Ammon's horn (tissue), 1 donor: ENCODE data around the gene BUD23.
A peak's percentile ranks its signal among the peaks of the same experiment; 100 is the strongest.
"Not testable (repeated sequence)": the region's sequence is repeated elsewhere in the genome, so short reads cannot be mapped to it uniquely, and the experiment has no call there.

ENCODE experiments used
- DNase-seq: peaks from one replicate; pipeline ENCODE4 v3.0.0-alpha.2; 2016; ENCODE audit warnings: low spot score

Gene BUD23, protein sequence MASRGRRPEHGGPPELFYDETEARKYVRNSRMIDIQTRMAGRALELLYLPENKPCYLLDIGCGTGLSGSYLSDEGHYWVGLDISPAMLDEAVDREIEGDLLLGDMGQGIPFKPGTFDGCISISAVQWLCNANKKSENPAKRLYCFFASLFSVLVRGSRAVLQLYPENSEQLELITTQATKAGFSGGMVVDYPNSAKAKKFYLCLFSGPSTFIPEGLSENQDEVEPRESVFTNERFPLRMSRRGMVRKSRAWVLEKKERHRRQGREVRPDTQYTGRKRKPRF

DNA sequence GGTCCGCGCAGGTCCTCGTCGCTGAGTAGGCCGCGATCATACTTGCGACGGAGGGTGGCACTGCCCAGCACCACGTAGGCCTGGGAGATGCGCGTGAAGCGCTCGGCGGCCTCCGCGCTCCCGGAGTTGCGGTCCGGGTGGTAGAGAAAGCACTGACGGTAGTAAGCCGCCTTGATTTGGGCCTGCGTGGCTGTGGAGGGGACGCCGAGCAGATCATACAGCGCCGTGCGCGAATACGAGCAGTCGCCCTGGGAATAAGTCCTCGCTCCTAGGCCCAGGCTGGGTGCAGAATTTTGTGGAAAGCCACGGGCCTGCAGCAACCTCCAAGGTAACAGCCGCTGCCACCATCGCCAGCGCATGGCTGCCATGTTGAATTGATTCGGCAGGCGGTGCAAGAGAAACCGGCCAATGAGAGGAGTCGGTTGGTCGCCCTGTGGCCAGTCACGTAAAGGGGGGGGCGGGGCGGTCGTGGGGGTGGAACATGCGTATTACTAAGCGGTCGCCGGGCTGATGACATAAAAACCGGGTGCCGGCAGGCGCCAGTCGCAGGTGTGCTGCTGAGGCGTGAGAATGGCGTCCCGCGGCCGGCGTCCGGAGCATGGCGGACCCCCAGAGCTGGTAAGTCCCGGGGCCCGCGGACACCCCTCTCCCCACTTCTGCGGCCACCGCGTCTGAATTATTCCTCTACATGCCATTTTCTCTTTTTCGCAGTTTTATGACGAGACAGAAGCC is at the start of gene BUD23, which contains the start of gene DNAJC30:
Gene BUD23 (plus strand): TSS at position 542 of the 732 bp plus-strand sequence. CDS start 29 bp downstream, at position 571.
Gene DNAJC30 (minus strand): TSS at position 398 of the 732 bp plus-strand sequence. CDS start 30 bp downstream, at position 368.
- peak; percentile 97 for DNase-seq

DNA sequence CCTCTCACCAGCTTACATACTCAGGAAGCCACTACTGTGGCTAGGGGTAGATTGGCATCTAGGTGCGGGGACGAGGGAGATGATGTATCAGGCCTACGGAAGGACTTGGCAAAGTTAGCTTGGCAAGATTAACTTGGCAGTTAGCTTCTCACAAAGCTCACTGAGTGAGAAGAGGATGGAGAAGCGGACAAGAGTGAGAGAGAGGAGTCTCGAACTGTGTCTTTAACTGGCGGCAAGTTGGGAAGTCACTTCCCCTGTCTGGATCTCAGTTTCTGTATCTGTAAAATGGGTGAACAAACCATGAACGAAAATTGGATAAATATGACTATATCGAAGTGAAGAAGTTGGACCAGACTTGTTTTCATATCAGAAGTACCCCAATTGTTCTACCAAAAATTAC is 49.6 kb upstream of the BUD23 start:
- DNase-seq: no peak

DNA sequence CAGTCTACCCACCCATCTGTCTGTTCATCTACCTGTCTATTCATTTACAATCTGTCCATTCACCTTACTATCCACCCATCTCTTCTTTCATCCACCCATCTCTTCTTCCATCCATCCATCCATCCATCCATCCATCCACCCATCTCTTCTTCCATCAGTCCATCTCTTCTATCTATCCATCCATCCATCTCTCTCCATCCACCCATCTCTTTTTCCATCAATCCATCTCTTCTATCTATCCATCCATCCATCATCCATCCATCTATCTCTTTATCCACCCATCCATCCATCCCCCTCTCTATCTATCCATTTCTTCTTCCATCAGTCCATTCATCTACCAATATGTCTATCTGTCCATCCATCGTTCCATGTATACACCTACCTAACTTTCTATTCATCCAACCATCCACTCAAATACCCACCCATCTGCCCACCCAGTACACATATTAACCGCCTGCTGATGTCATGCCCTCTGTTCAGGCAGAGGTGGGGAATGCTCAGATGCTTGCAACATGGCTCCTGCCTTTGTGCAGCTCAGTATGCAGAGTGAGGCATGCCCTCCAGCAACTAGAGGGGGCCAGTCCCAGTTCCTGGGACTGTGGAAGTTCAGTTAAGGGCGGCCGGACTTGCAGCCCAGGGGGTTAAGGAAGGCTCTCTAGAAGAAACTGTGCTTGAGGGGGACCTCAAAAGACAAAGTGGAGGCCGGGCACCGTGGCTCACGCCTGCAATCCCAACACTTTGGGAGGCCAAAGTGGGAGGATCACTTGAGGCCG is 47.8 kb upstream of the BUD23 start:
- no peak for DNase-seq

DNA sequence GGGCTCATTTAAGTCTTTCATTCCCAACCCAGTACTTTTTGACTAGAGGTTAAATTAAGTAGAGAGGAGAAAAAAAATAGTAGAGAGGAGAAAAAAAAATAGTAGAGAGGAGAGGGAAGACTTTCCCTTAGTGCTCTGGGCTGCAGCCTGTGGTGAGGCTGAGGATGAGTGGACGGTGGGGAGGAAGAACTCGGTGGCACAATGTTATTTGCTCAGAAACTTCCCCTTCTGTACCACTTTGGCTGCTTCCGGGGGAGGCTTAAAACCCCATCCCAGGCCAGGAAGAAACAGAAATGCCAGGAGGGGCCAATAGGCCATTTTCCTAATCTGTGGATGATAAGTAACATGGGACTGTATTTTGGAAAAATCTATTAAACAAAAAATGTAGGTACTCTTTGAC is 44.5 kb upstream of the BUD23 start:
- DNase-seq: no peak

DNA sequence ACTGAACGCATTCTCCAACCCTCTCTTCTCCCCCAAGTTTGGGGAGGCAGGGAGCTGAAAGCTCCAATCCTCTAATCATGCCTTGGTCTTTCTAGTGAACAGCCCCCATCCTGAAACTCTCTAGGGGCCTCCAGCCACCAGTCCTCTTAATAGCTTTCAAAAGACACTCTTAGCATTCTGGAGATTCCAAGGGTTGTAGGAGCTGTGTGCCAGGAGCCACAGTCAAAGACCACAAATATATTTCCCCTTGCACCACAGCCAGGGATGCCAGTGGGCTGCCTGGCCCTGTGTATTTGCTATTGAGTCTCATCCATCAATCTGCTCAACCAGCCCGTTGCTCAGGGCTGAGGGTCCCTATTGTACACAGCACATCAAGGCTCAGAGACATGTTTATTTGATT is 40.6 kb upstream of the BUD23 start:
- DNase-seq: no peak

DNA sequence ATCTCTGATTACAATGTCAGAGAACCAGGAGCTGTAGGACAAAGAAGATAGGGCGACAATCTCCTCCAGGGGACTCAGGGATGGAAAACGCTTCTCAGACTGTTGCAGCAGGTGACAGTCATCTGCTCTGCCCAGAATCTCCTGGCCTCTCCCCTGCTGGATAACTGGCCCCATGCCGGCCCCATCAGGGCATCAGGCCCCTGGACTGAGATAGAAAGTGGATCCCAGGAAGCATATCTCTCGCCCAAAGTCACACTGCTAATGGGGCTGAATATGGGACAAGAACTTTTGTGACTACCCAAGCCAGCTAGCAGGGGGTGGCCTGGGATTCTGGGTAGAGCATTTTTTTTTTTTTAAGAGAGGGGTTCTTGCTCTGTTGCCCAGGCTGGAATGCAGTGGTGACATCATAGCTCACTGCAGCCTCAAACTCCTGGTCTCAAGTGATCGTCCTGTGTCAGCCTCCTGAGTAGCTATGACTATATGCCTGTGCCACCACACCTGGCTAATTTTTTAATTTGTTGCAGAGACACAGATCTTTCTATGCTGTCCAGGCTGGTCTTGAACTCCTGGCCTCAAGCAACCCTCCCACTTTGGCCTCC is 38.6 kb upstream of the BUD23 start:
- no peak for DNase-seq

DNA sequence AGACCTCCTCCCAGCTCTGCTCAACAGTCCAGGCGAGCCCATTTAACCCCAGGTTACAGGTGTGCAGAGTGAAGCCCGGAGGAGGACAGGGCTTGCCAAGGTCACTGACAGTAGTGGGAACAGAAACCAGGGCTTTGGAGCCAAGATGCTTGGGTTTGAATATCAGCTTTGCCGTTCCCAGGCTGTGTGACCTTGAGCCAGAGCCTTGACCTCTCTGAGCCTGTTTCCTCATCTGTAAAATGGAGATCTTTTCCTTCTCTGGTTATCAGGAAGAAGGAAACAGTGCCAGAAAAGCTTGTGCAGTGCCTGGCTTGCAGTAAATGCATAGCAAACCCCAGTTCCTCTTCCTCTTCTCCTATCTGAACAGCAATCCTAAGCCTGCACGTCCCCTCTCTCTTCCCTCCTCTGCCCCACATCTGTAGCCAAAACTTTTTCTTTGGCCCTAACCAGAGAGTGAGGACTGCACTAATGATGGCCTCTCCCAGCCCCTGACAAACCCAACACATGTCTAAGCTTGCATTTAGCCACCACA is 37.7 kb upstream of the BUD23 start:
- DNase-seq: no peak

DNA sequence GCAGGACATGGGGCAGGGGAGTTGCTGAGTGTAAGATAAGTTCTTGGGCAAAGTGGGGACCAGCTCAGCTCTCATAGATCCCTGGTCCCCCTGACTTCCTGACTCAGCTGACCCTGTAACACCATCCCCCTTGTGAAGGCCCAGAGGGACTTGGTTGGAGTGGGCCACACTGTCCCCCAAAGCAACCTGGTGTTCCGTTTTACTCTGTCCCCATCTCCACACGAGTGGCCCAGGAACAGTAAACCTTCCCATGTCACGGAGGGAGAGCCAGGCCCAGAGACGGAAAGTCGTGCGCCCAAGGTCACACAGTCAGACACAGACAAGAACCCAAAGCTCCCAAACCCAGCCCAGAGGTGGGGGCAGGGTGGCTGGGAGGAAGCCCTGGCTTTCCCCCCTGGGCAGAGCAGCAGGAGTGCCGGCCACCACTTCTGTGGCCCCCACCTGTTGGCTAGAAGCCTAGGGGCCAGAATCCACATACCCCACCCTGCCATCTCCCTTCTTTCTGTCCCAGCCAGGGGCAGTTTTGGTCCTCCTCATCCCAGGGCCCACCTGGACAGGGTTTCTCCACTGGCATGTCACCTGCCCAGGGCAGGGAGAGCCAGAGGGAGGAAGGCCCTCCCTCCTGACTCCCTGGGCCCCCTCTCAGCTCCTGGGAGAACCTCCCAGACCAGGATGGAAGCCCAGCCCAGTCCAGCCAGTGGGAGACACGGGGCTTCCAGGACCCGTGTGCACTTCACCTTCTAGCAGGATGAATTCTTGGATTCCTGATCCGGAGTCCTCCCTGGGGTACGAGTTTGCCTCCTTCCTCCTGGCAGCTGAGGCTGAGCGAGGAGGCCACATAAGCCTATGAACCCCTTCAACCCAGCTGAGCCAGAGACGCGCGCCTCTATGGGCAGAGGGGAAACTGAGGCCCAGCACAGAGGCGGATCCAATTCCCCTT is 36.3 kb upstream of the BUD23 start:
- no peak for DNase-seq

DNA sequence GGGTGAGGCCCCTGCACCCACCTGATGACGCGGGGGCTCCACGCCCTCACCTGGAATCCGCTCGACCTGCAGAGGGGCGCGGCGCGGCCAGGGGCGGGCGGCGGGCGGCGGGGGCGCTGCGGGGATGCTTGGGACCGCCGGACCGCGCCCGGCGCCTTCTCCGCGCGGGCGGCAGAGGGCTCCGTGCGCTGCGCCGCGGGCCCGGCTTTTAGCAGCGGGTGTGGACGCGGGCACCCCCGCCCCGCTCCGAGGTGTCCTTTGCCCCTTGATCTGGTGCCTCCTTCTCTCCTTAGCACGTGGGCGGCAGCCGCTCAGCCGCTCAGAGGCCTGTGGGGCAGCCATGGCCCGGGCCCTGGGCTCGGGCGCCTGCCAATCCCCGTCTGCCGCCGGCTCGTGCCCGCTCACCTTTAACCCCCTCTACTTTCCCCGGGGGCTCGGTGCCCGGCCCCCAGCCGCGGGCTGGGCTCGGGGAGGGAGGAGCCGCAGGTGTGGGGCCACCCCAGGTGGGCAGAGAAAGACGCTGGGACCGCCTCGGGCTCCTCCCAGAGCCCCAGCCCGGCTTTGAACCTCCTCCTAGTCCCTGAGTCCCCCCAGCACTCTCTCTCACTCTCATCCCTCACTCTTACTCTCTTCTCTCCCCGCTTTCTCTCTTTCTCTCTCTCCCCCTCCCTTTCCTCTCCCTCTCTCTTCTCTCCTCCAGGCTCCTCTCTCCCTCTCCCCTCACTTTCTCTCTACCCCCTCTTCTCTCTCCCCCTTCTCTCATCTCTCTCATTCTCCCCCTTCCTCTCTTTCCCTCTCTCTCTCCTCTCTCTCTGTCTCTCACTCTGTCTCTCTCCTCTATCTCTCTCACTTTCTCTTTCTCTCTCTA is 35.4 kb upstream of the BUD23 start:
- DNase-seq: no peak

DNA sequence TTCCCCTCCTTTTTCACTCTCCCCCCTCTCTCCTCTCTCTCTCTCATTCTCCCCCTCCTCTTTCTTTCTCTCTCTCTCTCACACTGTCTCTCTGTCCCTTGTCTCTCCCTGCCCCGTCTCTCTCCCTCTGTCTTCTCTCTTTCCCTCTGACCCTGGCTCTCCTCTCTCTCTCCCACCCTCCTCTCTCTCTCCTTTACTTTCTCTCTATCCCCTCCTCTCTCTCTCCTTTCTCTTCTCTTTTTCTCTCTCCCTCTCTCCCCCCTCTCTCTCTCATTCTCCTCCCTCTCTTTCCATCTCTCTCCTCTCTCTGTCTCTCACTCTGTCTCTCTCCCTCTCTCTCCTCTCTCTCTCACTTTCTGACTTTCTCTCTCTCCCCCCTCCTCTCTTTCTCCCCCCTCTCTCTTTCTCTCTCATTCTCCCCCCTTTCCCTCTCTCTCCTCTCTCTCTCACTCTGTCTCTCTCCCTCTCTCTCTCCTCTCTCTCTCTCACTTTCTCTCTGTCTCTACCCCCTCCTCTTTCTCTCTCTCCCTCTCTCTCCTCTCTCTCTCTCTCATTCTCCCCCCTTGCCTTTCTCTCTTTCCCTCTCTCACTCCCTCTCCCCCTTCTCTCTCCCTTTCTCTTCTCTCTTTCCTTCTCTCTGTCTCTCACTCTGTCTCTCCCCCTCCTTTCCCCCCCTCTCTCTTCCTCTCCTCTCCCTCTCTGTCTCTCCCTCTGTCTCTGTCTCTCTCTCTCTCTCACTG is 34.6 kb upstream of the BUD23 start:
- no peak for DNase-seq

DNA sequence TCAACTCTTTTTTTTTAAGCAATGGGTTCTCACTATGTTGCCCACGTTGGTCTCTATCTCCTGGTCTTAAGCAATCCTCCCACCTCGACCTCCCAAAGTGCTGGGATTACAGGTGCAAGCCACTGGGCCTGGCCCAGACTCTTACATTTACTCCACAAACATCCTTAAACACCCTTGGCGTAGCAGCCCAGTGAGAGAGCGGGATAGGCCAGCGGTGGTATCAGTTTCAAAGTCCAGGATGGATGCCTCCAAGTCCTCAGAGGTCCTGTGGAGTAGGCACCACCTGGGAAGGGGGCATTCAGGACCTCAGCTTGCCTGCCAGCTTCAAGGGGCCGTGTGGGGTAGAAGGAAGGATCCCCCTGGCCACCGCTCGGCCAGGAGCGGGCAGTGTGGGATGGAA is 33.8 kb upstream of the BUD23 start:
- DNase-seq: no peak

DNA sequence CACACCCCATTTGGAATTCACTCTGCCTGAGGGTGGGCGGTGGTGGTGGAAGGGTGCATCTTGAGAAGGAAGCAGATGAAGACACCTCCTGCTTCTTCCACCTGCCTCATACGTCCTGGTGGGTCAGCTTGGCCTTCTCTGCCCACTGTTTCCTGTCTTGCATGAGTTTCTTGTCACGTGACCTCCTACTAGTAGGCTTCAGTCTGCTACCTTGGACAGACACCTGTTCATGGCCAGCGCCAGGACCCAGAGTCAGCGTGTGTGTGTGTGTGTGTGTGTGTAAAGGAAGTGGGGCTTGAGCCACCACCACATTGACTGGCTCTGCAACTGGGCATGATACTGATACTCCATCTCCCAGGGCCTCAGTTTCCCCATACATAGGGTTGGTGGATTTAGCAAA is 32.9 kb upstream of the BUD23 start:
- no peak for DNase-seq

DNA sequence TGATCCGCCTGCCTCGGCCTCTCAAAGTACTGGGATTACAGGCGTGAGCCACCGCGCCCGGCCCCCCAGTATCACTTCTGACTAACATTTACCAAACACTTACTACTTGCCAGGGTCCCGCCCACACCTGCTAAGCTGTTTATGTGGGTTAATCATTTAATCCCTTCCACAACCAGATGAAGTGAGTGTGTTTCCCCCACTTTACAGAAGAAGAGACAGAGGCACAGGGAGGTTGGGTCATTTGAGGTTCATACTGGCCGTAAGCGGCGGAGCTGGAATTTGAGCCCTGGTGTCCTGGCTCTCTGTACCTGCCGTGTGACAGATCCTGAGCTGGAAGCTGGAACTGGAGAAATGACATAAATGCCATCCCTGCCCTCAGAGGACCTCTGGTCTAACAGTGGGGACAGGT is 30.9 kb upstream of the BUD23 start:
- DNase-seq: no peak

DNA sequence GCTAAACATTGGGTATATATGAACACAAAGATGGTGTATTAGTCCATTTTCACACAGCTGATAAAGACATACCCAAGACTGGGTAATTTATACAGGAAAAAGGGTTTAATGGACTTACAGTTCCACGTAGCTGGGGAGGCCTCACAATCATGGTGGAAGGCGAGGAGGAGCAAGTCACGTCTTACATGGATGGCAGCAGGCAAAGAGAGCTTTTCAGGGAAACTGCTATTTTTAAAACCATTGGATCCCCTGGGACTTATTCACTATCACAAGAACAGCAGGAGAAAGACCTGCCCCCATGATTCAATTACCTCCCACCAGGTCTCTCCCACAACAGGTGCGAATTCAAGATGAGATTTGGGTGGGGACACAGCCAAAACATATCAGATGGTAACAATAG is 28.1 kb upstream of the BUD23 start:
- DNase-seq: not testable (repeated sequence)

DNA sequence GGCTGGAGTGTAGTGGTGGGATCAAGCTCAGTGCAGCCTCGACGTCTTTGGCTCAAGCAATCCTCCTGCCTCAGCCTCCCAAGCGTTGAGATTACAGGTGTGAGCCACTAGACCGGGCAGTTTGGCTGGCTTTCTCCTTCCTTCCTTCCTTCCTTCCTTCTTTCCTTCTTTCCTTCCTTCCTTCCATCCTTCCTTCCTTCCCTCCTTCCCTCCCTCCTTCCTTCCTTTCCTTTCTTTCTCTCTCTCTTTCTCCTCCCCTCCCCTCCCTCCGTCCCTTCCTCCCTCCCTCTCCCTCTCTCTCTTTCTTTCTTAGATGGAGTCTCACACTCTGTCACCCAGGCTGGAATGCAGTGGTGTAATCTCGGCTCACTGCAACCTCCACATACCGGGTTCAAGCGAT is 23.4 kb upstream of the BUD23 start:
- DNase-seq: no peak

DNA sequence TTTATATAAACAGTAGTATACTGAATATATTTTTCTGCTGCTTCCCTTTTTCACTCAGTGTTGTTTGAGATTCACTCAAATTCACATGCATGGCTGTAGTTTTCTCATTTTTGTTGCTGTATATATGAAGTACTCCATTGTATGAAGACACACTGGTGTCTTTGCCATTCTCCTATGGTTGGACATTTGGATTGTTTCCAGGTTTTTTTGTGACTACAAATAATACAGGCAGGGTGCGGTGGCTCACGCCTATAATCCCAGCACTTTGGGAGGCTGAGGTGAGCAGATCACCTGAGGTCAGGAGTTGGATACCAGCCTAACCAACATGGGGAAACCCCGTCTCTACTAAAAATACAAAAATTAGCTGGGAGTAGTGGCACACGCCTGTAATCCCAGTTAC is 22.8 kb upstream of the BUD23 start:
- not testable (repeated sequence) for DNase-seq

DNA sequence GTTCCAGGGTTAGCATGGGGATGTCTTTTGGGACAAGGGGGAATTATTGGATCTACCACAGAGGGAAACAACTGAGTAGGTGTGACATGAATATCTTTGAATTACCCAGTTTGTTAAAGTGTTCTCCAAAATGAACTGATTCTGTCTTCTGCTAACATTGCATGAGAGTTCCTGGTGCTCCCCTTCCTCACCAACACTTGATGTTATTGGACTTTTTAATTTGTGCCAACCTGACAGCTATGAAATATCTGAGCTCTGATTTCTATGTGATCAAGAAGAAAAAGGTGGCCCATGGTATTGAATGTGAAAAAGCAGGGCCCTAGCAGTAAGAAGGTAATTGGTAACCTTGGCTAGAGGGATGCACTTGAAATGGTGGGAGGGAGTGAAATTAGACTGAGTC is 20.4 kb upstream of the BUD23 start:
- no peak for DNase-seq

DNA sequence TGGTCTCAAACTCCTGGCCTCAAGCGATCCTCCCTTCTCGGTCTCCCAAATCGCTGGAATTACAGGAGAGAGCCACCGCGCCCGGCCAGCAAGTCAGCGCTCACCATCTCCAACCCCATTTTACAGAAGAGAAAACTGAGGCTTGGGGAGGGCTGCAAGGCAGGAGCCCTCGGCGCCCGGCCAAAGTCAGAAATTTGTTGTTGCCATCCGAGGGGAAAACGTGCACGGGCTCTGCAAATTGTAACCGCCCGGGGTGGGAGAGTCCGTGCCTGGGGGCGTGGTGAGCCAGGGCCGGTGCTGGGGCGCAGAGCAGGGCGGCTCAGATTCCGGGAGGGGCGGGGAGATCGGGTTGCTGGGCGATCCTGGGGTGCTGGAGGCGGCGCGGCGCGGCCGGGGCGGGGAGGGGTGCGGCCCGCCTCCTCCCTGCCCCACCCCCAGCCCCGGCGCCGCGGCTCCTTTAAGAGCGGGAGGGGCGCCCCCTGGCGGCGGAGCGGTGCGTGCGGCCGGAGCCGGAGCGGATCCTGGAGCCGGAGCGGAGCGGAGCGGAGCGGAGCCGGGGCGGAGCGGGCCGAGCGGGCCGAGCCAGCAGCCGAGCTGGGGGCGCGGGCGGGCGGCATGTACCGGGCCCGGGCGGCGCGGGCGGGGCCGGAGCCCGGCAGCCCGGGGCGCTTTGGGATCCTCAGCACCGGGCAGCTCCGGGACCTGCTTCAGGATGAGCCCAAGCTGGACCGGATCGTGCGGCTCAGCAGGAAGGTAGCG is 15.9 kb upstream of the BUD23 start, which contains the start of gene VPS37D:
Gene VPS37D (plus strand): TSS at position 488 of the 759 bp plus-strand sequence. CDS start 128 bp downstream, at position 616.
- peak; percentile 86 for DNase-seq
